Keratinocyte (primary cell): ENCODE data around the gene CERT1. TPM values are rescaled to one million over a fixed set of nuclear protein-coding genes. Genes with fewer than 3 reads are reported as not detected.
A peak's percentile ranks its signal among the peaks of the same experiment; 100 is the strongest.

Experiments
- DNase-seq: peaks from one replicate; pipeline ENCODE4 v3.0.0-alpha.2; 2011; ENCODE audit warnings: low read depth, missing footprints, low spot score
- FAIRE-seq: peaks from 2 replicates; lab custom pipeline; 2011; peaks lifted over from hg19 to GRCh38; lab: Jason Lieb, UNC
- H2AFZ ChIP-seq: 2 replicates; pipeline ENCODE4 v1.6.0; 2012; ENCODE audit warnings: low read length, control low read depth, inconsistent platforms; ENCODE audit not compliant: control insufficient read depth
- H3K27ac ChIP-seq: 2 replicates; pipeline ENCODE4 v1.5.1; 2011; ENCODE audit warnings: low read length; ENCODE audit not compliant: control insufficient read depth, insufficient read depth
- H3K27me3 ChIP-seq: 3 replicates; pipeline ENCODE4 v1.6.0; 2011; ENCODE audit warnings: low read length; ENCODE audit not compliant: control insufficient read depth, insufficient read depth; ENCODE audit errors: extremely low read depth
- H3K36me3 ChIP-seq, 2 experiments: 2 replicates in 1 of 2; 3 replicates in 1 of 2; pipeline ENCODE4 v1.5.1; 2011; ENCODE audit warnings: low read length in 2 of 2, mild to moderate bottlenecking in 1 of 2; ENCODE audit not compliant: control insufficient read depth in 2 of 2, insufficient read depth in 2 of 2; ENCODE audit errors: extremely low read depth in 1 of 2
- H3K4me1 ChIP-seq: 3 replicates; pipeline ENCODE4 v1.5.1; 2011; ENCODE audit warnings: low read length; ENCODE audit not compliant: control insufficient read depth, insufficient read depth; ENCODE audit errors: extremely low read depth
- H3K4me2 ChIP-seq: 3 replicates; pipeline ENCODE4 v1.6.0; 2011; ENCODE audit warnings: low read depth, low read length; ENCODE audit not compliant: control insufficient read depth, insufficient read depth; ENCODE audit errors: extremely low read depth
- H3K4me3 ChIP-seq, 3 experiments: fragments of 200-600 bp in 1 of 3; sonication (generic) in 1 of 3; 2 replicates in 2 of 3; 3 replicates in 1 of 3; pipeline ENCODE4 v1.5.1; 2011 to 2016; ENCODE audit warnings: low read length in 3 of 3, mild to moderate bottlenecking in 3 of 3, control low read depth in 2 of 3, inconsistent platforms in 1 of 3, low read depth in 1 of 3, mixed read lengths in 1 of 3, mixed run types in 1 of 3, moderate library complexity in 1 of 3; ENCODE audit not compliant: control insufficient read depth in 2 of 3, insufficient read depth in 2 of 3; ENCODE audit errors: extremely low read depth in 1 of 3
- H3K79me2 ChIP-seq: 2 replicates; pipeline ENCODE4 v1.6.0; 2012; ENCODE audit warnings: low read length; ENCODE audit not compliant: control insufficient read depth, insufficient read depth
- H3K9ac ChIP-seq: 3 replicates; pipeline ENCODE4 v1.6.0; 2011; ENCODE audit warnings: low read length; ENCODE audit not compliant: control insufficient read depth, insufficient read depth; ENCODE audit errors: extremely low read depth
- H3K9me1 ChIP-seq: 3 replicates; pipeline ENCODE4 v1.6.0; 2011; ENCODE audit warnings: low read length; ENCODE audit not compliant: control insufficient read depth, insufficient read depth; ENCODE audit errors: extremely low read depth
- H3K9me3 ChIP-seq: 2 replicates; pipeline ENCODE4 v1.5.1; 2012; ENCODE audit warnings: low read depth, low read length; ENCODE audit not compliant: control insufficient read depth
- H4K20me1 ChIP-seq: 3 replicates; pipeline ENCODE4 v1.6.0; 2011; ENCODE audit warnings: low read length; ENCODE audit not compliant: control insufficient read depth, insufficient read depth; ENCODE audit errors: extremely low read depth
- EZH2 ChIP-seq: IDR thresholded peaks from one replicate; pipeline ENCODE4 v1.6.1; 2012; ENCODE audit warnings: inconsistent platforms, mild to moderate bottlenecking, low read length, moderate library complexity
- dilution Hi-C: fragments of 300-500 bp; cut with MboI; formaldehyde crosslinking; loops from one replicate; pipeline ENCODE4 v1.7.0; 2020; ENCODE audit warnings: low sequenced_read_pairs; ENCODE audit not compliant: extremely low pct_ligation_motif_present
- polyA plus RNA-seq, 5 experiments: library from polyadenylated mRNA; depleted of rRNA in 3 of 5; stranded (reverse) in 3 of 5; stranded (forward) in 1 of 5; unstranded in 1 of 5; fragments of >200 nt; gene quantifications; 1 replicate in 1 of 5; 2 replicates in 3 of 5; 3 replicates in 1 of 5; pipeline versions ENCODE4 v1.2.1 to v1.2.3, GENCODE V29; 2011 to 2012; ENCODE audit warnings: missing spikeins in 2 of 5, low read depth in 1 of 5, low replicate concordance in 1 of 5
- TF ChIP-seq, protein P1 (sequence below), 3 experiments: IDR thresholded peaks in 1 of 3; conservative IDR thresholded peaks in 1 of 3; optimal IDR thresholded peaks in 1 of 3; 2 replicates in 2 of 3; 3 replicates in 1 of 3; pipeline versions ENCODE3 to v1.5.1; 2011; ENCODE audit warnings: low read length in 3 of 3, mild to moderate bottlenecking in 3 of 3, moderate library complexity in 2 of 3, control low read depth in 1 of 3, inconsistent platforms in 1 of 3; ENCODE audit not compliant: insufficient read depth in 2 of 3; ENCODE audit errors: extremely low read depth in 1 of 3

CERT1 gene
- polyA plus RNA-seq, 1 donor (not counting 4 experiments of a cell fraction or from before 2014, with no cell fraction given): 20.8 TPM

DNA sequence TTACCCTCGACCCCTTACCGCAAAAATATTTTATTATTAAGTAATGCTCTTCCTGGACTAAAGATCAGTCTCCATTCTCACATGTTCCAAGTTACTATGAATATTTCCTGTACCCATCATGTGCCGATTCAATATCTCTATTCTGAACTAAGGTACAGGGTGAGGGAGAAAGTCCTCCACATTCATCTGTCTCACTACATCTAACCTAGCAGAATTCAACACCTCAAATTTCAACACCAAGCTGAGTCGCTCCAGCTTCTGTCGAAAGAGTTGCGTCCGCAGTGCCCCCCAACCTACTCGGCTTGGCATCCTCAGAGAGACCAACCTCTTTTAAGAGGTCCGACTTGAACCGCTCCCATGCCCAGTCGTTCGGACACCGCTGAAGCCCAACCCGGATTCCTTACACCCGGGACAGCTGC lies 1.0 kb downstream of the CERT1 start:
- Histone ChIP-seq H4K20me1 (no peaks in the 10 kb centered on the region), H2AFZ (peak overlapping the region; percentile 88), H3K9me1 (no peaks in the 10 kb centered on the region), H3K9me3 (no peaks in the 10 kb centered on the region), H3K79me2 (peaks cover 89% of the 10 kb centered on the region), H3K4me1 (peaks cover 20% of the 10 kb centered on the region), H3K27me3 (no peaks in the 10 kb centered on the region), H3K9ac (peak overlapping the region; percentile 90), H3K4me3 (peak overlapping the region; percentile 76 to 97 (median 96)), H3K36me3 (no peaks in the 10 kb centered on the region), H3K4me2 (peak overlapping the region; percentile 89), H3K27ac (peak overlapping the region; percentile 43)
- TF ChIP-seq EZH2: no peak
- TF ChIP-seq, protein P1, sequence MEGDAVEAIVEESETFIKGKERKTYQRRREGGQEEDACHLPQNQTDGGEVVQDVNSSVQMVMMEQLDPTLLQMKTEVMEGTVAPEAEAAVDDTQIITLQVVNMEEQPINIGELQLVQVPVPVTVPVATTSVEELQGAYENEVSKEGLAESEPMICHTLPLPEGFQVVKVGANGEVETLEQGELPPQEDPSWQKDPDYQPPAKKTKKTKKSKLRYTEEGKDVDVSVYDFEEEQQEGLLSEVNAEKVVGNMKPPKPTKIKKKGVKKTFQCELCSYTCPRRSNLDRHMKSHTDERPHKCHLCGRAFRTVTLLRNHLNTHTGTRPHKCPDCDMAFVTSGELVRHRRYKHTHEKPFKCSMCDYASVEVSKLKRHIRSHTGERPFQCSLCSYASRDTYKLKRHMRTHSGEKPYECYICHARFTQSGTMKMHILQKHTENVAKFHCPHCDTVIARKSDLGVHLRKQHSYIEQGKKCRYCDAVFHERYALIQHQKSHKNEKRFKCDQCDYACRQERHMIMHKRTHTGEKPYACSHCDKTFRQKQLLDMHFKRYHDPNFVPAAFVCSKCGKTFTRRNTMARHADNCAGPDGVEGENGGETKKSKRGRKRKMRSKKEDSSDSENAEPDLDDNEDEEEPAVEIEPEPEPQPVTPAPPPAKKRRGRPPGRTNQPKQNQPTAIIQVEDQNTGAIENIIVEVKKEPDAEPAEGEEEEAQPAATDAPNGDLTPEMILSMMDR (optimal IDR thresholded peaks at IDR 0.05 in 1 of 3, IDR thresholded peaks at IDR 0.05 in 1 of 3, conservative IDR thresholded peaks at IDR 0.05 in 1 of 3; ENCODE audit: extremely low read depth in 1 of 3, insufficient read depth in 2 of 3, low read length in 3 of 3): no peak
- FAIRE-seq (no peak), DNase-seq (no peak)
- dilution Hi-C loops: no loop called here

DNA sequence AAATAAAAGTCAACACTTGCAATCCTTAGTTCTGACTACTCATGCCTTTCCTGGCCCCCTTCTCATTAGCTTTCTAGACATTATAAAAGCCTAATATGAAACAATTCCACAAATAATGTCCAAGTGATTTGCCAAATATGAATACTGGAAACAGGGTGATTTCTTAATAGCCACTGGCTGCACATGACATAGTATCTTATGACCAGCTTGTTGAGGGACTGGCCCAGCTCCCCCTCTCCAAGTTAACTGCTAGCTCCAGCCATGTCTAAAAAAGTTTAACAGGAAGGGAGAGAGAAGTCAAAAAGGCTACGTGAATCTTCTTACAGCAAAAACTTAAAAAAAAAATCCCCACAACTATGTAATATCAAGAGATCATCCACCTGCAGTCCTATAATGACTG lies 1.5 kb downstream of the CERT1 start:
- Histone ChIP-seq H3K9me3 (no peaks in the 10 kb centered on the region), H3K4me1 (peaks cover 20% of the 10 kb centered on the region), H3K9me1 (no peaks in the 10 kb centered on the region), H3K27ac (peak overlapping the region; percentile 43), H2AFZ (peak overlapping the region; percentile 88), H3K4me3 (peak overlapping the region; percentile 76 to 97 (median 96)), H3K9ac (peak overlapping the region; percentile 90), H4K20me1 (no peaks in the 10 kb centered on the region), H3K79me2 (peaks cover 85% of the 10 kb centered on the region), H3K36me3 (no peaks in the 10 kb centered on the region), H3K4me2 (peak overlapping the region; percentile 89), H3K27me3 (no peaks in the 10 kb centered on the region)
- dilution Hi-C loops: no loop called here
- DNase-seq (no peak), FAIRE-seq (no peak)
- no peak for TF ChIP-seq EZH2
- TF ChIP-seq, protein P1 (optimal IDR thresholded peaks at IDR 0.05 in 1 of 3, IDR thresholded peaks at IDR 0.05 in 1 of 3, conservative IDR thresholded peaks at IDR 0.05 in 1 of 3; ENCODE audit: extremely low read depth in 1 of 3, insufficient read depth in 2 of 3, low read length in 3 of 3): no peak
